Stomach (tissue), 9 donors: ENCODE data around the gene CRTC3. TPM values are rescaled to one million over a fixed set of nuclear protein-coding genes. Genes with fewer than 3 reads are reported as not detected.

Experiments used
- DNase-seq, 2 donors: peaks; one replicate each; pipeline versions ENCODE4 v3.0.0 to v3.0.0-alpha.2; 2013 to 2019
- H3K27ac ChIP-seq, 5 donors: fragments of 200-600 bp in 4 of 5; sonication (generic) in 4 of 5; one replicate each; pipeline ENCODE4 v1.5.1; 2013 to 2019; ENCODE audit warnings: mild to moderate bottlenecking in 1 of 5, moderate library complexity in 1 of 5
- H3K27me3 ChIP-seq, 3 donors: fragments of 200-600 bp; sonication (generic); one replicate each; pipeline ENCODE4 v1.5.1; 2017 to 2019; ENCODE audit warnings: mixed run types in 1 of 3
- H3K36me3 ChIP-seq, 4 donors: fragments of 200-600 bp; sonication (generic); 1 replicate in 3 of 4; 2 replicates in 1 of 4; pipeline ENCODE4 v1.5.1; 2016 to 2019
- H3K4me1 ChIP-seq, 4 donors: fragments of 200-600 bp; sonication (generic); one replicate each; pipeline ENCODE4 v1.5.1; 2016 to 2019
- H3K4me3 ChIP-seq, 4 donors: fragments of 200-600 bp; sonication (generic) in 3 of 4; one replicate each; pipeline ENCODE4 v1.5.1; 2016 to 2019; ENCODE audit warnings: mild to moderate bottlenecking in 1 of 4
- H3K9me3 ChIP-seq, 4 donors: fragments of 200-600 bp; sonication (generic); one replicate each; pipeline ENCODE4 v1.5.1; 2016 to 2019
- CTCF ChIP-seq, 7 experiments: fragments of 450-650 bp in 4 of 7; fragments of 200-600 bp in 3 of 7; sonication (generic) in 3 of 7; IDR thresholded peaks; one replicate each; pipeline ENCODE4 v1.5.1; 2016 to 2019; ENCODE audit warnings: antibody characterized with exemption in 7 of 7, control low read depth in 2 of 7, mild to moderate bottlenecking in 1 of 7
- EP300 ChIP-seq: sonication (generic); formaldehyde crosslinking; IDR thresholded peaks from one replicate; pipeline ENCODE4 v1.6.1; 2017; ENCODE audit warnings: antibody characterized with exemption
- POLR2A ChIP-seq, 4 donors: fragments of 450-650 bp; IDR thresholded peaks; one replicate each; pipeline ENCODE4 v1.6.1; 2016; ENCODE audit warnings: antibody characterized with exemption in 4 of 4, control low read depth in 2 of 4, mild to moderate bottlenecking in 1 of 4, moderate library complexity in 1 of 4
- POLR2AphosphoS5 ChIP-seq, 3 donors: sonication (generic); formaldehyde crosslinking; IDR thresholded peaks; one replicate each; pipeline ENCODE4 v1.6.1; 2016; ENCODE audit warnings: antibody characterized with exemption in 3 of 3
- WGBS, 5 donors: extraction: QIAGEN DNeasy Blood & Tissue Kit in 3 of 5; methylation state at CpG; one replicate each; pipeline versions ENCODE4 v1.1.5 to v1.1.7; 2013 to 2018; 5-methylcytosine and 5-hydroxymethylcytosine counted together
- intact Hi-C: fragments of 100-400 bp; cut with DNase I; formaldehyde crosslinking; loops from one replicate; pipeline ENCODE4 v1.15.1; 2023; ENCODE audit warnings: low total_unique reads
- polyA plus RNA-seq, 3 donors: library from polyadenylated mRNA; stranded (reverse); fragments of 200-250 nt; gene quantifications; one replicate each; pipeline ENCODE4 v1.2.3, GENCODE V29; 2013
- total RNA-seq, 5 donors: library from RNA; depleted of rRNA; stranded (reverse); fragments of >200 nt; gene quantifications; one replicate each; pipeline versions ENCODE4 v1.1.0 to v1.2.3, GENCODE V29; 2014 to 2016
- donor health status: healthy with polysubstance abuse.
- donor health status: Bipolar disorder and iron deficiency.
- donor health status: healthy.

Gene CRTC3
- total and polyA plus RNA-seq, 8 donors, result 8.2 to 47.7 (median 14.5) TPM

GRCh38 chr15:90540768-90541167 is 11.0 kb downstream of the CRTC3 start:
- Histone ChIP-seq H3K27ac (no peak overlapping the region), H3K4me1 (peaks cover 10 to 25% (median 12%) of the 10 kb centered on the region in 4 donors), H3K9me3 (no peaks in the 10 kb centered on the region), H3K27me3 (no peaks in the 10 kb centered on the region), H3K36me3 (peaks cover 0 to 36% (median 20%) of the 10 kb centered on the region in 4 donors), H3K4me3 (no peak overlapping the region)
- intact Hi-C loops, result no loop called here
- TF ChIP-seq POLR2AphosphoS5 (IDR thresholded peaks at IDR 0.05), result no peak
- no peak for TF ChIP-seq POLR2A (IDR thresholded peaks at IDR 0.05)
- TF ChIP-seq EP300, result no peak
- TF ChIP-seq CTCF (IDR thresholded peaks at IDR 0.05), result no peak
- 83 to 88% (median 85%) methylated on average over 3 of the region's 3 CpGs for WGBS, 5 donors
- DNase-seq, result no peak

GRCh38 chr15:90545095-90545494 is 15.4 kb downstream of the CRTC3 start:
- Histone ChIP-seq H3K27me3 (no peaks in the 10 kb centered on the region), H3K4me1 (peaks cover 0 to 10% (median 4%) of the 10 kb centered on the region in 4 donors), H3K9me3 (no peaks in the 10 kb centered on the region), H3K4me3 (no peak overlapping the region), H3K27ac (no peak overlapping the region), H3K36me3 (peaks cover 0 to 36% (median 28%) of the 10 kb centered on the region in 4 donors)
- TF ChIP-seq POLR2AphosphoS5 (IDR thresholded peaks at IDR 0.05) (no peak), CTCF (IDR thresholded peaks at IDR 0.05) (no peak), EP300 (no peak), POLR2A (IDR thresholded peaks at IDR 0.05) (no peak)
- intact Hi-C loops, result no loop called here
- WGBS, 5 donors, result 90 to 96% (median 95%) methylated on average over 7 of the region's 7 CpGs
- DNase-seq, result no peak

- Histone ChIP-seq H3K4me1 (peaks cover 0 to 31% (median 8%) of the 10 kb centered on the region in 4 donors), H3K4me3 (no peak overlapping the region), H3K27me3 (no peaks in the 10 kb centered on the region), H3K9me3 (no peaks in the 10 kb centered on the region), H3K27ac (no peak overlapping the region), H3K36me3 (peaks cover 0 to 19% (median 16%) of the 10 kb centered on the region in 4 donors)
- DNase-seq, result no peak
- intact Hi-C loops, result no loop called here
- TF ChIP-seq POLR2AphosphoS5 (IDR thresholded peaks at IDR 0.05) (no peak), EP300 (no peak), POLR2A (IDR thresholded peaks at IDR 0.05) (no peak)
- 57 to 88% (median 75%) methylated on average over 2 of the region's 2 CpGs for WGBS, 5 donors
Observed at GRCh38 chr15:90547540-90547939, 17.8 kb downstream of the CRTC3 start.

GRCh38 chr15:90550919-90551318 is 21.2 kb downstream of the CRTC3 start:
- Histone ChIP-seq H3K4me1 (peaks cover 0 to 57% (median 26%) of the 10 kb centered on the region in 4 donors), H3K9me3 (no peaks in the 10 kb centered on the region), H3K4me3 (no peak overlapping the region), H3K27me3 (no peaks in the 10 kb centered on the region), H3K36me3 (peaks cover 0 to 16% (median 11%) of the 10 kb centered on the region in 4 donors), H3K27ac (peak overlapping the region in 1 of 5 donors; percentile 75)
- intact Hi-C loops, result no loop called here
- DNase-seq, result no peak
- TF ChIP-seq POLR2A (IDR thresholded peaks at IDR 0.05) (no peak), CTCF (IDR thresholded peaks at IDR 0.05) (no peak), POLR2AphosphoS5 (IDR thresholded peaks at IDR 0.05) (no peak), EP300 (no peak)
- 75 to 86% (median 82%) methylated on average over 6 of the region's 6 CpGs for WGBS, 5 donors

GRCh38 chr15:90552162-90552928 is 22.6 kb downstream of the CRTC3 start:
- DNase-seq, result no peak
- Histone ChIP-seq H3K27me3 (no peaks in the 10 kb centered on the region), H3K36me3 (peaks cover 0 to 16% (median 11%) of the 10 kb centered on the region in 4 donors), H3K27ac (peak overlapping the region; percentile 8 to 78 (median 69)), H3K4me3 (no peak overlapping the region), H3K4me1 (peaks cover 4 to 69% (median 37%) of the 10 kb centered on the region in 4 donors), H3K9me3 (no peaks in the 10 kb centered on the region)
- 56 to 86% (median 75%) methylated on average over 8 of the region's 8 CpGs for WGBS, 5 donors
- TF ChIP-seq POLR2AphosphoS5 (IDR thresholded peaks at IDR 0.05) (peak in 1 of 3 donors; percentile 43), POLR2A (IDR thresholded peaks at IDR 0.05) (no peak)
- intact Hi-C loops, result no loop called here
